ENCODE data around the gene SQSTM1.

Gene SQSTM1

GRCh38 chr5:179796877-179797608 lies 23.7 kb upstream of the SQSTM1 start:
- TF ChIP-seq JUND (IDR thresholded peaks at IDR 0.05; ENCODE audit: low read depth): no peak
- in situ Hi-C loops (cut with HindIII; ENCODE audit: low pct_unique_long_range_greater_than_20kb, low sequenced_read_pairs): no loop called here
- DNase-seq (ENCODE audit: low read depth in 1 of 2, low spot score in 1 of 2): no peak

- DNase-seq (ENCODE audit: low read depth in 1 of 2, low spot score in 1 of 2): no peak
- in situ Hi-C loops (cut with HindIII; ENCODE audit: low pct_unique_long_range_greater_than_20kb, low sequenced_read_pairs): no loop called here
- TF ChIP-seq JUND (IDR thresholded peaks at IDR 0.05; ENCODE audit: low read depth): no peak
Measured at GRCh38 chr5:179797741-179798140, 23.0 kb upstream of the SQSTM1 start.

- TF ChIP-seq JUND (IDR thresholded peaks at IDR 0.05; ENCODE audit: low read depth): no peak
- in situ Hi-C loops (cut with HindIII; ENCODE audit: low pct_unique_long_range_greater_than_20kb, low sequenced_read_pairs): no loop called here
- no peak for DNase-seq (ENCODE audit: low read depth in 1 of 2, low spot score in 1 of 2)
Measured at GRCh38 chr5:179798144-179798770, 22.4 kb upstream of the SQSTM1 start.

GRCh38 chr5:179798771-179799643 lies 21.7 kb upstream of the SQSTM1 start:
- TF ChIP-seq JUND (IDR thresholded peaks at IDR 0.05; ENCODE audit: low read depth): no peak

GRCh38 chr5:179799644-179799973 lies 21.1 kb upstream of the SQSTM1 start:
- in situ Hi-C loops (cut with HindIII; ENCODE audit: low pct_unique_long_range_greater_than_20kb, low sequenced_read_pairs): no loop called here
- no peak for DNase-seq (ENCODE audit: low read depth in 1 of 2, low spot score in 1 of 2)
- no peak for TF ChIP-seq JUND (IDR thresholded peaks at IDR 0.05; ENCODE audit: low read depth)

More at GRCh38 chr5:179798771-179799643, 21.7 kb upstream of the SQSTM1 start:
- DNase-seq (ENCODE audit: low read depth in 1 of 2, low spot score in 1 of 2): no peak
- in situ Hi-C loops (cut with HindIII; ENCODE audit: low pct_unique_long_range_greater_than_20kb, low sequenced_read_pairs): no loop called here

- in situ Hi-C loops (cut with HindIII; ENCODE audit: low pct_unique_long_range_greater_than_20kb, low sequenced_read_pairs): no loop called here
- TF ChIP-seq JUND (IDR thresholded peaks at IDR 0.05; ENCODE audit: low read depth): no peak
- DNase-seq (ENCODE audit: low read depth in 1 of 2, low spot score in 1 of 2): no peak
Measured at GRCh38 chr5:179800071-179800695, 20.5 kb upstream of the SQSTM1 start.

- DNase-seq (ENCODE audit: low read depth in 1 of 2, low spot score in 1 of 2): no peak
- in situ Hi-C loops (cut with HindIII; ENCODE audit: low pct_unique_long_range_greater_than_20kb, low sequenced_read_pairs): no loop called here
- TF ChIP-seq JUND (IDR thresholded peaks at IDR 0.05; ENCODE audit: low read depth): no peak
Measured at GRCh38 chr5:179800696-179801201, 20.0 kb upstream of the SQSTM1 start.

- no peak for TF ChIP-seq JUND (IDR thresholded peaks at IDR 0.05; ENCODE audit: low read depth)
- DNase-seq (ENCODE audit: low read depth in 1 of 2, low spot score in 1 of 2): no peak
- in situ Hi-C loops (cut with HindIII; ENCODE audit: low pct_unique_long_range_greater_than_20kb, low sequenced_read_pairs): no loop called here
Measured at GRCh38 chr5:179801304-179802206, 19.1 kb upstream of the SQSTM1 start.

- TF ChIP-seq JUND (IDR thresholded peaks at IDR 0.05; ENCODE audit: low read depth): no peak
- DNase-seq (ENCODE audit: low read depth in 1 of 2, low spot score in 1 of 2): no peak
- in situ Hi-C loops (cut with HindIII; ENCODE audit: low pct_unique_long_range_greater_than_20kb, low sequenced_read_pairs): no loop called here
Measured at GRCh38 chr5:179802207-179802883, 18.4 kb upstream of the SQSTM1 start.

- in situ Hi-C loops (cut with HindIII; ENCODE audit: low pct_unique_long_range_greater_than_20kb, low sequenced_read_pairs): no loop called here
- no peak for DNase-seq (ENCODE audit: low read depth in 1 of 2, low spot score in 1 of 2)
- TF ChIP-seq JUND (IDR thresholded peaks at IDR 0.05; ENCODE audit: low read depth): no peak
Measured at GRCh38 chr5:179802950-179803562, 17.6 kb upstream of the SQSTM1 start.

Measured in T47D (cell line).